Peyer's patch (tissue), 4 donors: ENCODE measurements around the gene CACNA2D3. TPM values are rescaled to one million over a fixed set of nuclear protein-coding genes. Genes with fewer than 3 reads are reported as not detected.

Experiments used
- DNase-seq, 3 donors: peaks; one replicate each; pipeline ENCODE4 v3.0.0-alpha.2; 2017 to 2019
- H3K27ac ChIP-seq, 4 donors: fragments of 200-600 bp; sonication (generic); one replicate each; pipeline ENCODE4 v1.5.1; 2016 to 2019
- H3K27me3 ChIP-seq, 2 donors: fragments of 200-600 bp; sonication (generic); one replicate each; pipeline ENCODE4 v1.5.1; 2019
- H3K36me3 ChIP-seq, 3 donors: fragments of 200-600 bp; sonication (generic); one replicate each; pipeline ENCODE4 v1.5.1; 2016 to 2019
- H3K4me1 ChIP-seq, 4 donors: fragments of 200-600 bp; sonication (generic); one replicate each; pipeline ENCODE4 v1.5.1; 2016 to 2019
- H3K4me3 ChIP-seq, 4 donors: fragments of 200-600 bp; sonication (generic); 1 replicate in 3 of 4; 2 replicates in 1 of 4; pipeline ENCODE4 v1.5.1; 2016 to 2019; ENCODE audit warnings: mild to moderate bottlenecking in 1 of 4
- H3K9me3 ChIP-seq, 4 donors: fragments of 200-600 bp; sonication (generic); one replicate each; pipeline ENCODE4 v1.5.1; 2016 to 2019; ENCODE audit warnings: mild to moderate bottlenecking in 1 of 4
- POLR2A ChIP-seq, 2 donors: fragments of 450-650 bp; IDR thresholded peaks; one replicate each; pipeline ENCODE4 v1.5.1; 2017; ENCODE audit warnings: antibody characterized with exemption in 2 of 2, mild to moderate bottlenecking in 2 of 2, moderate library complexity in 2 of 2
- total RNA-seq, 4 donors: library from RNA; depleted of rRNA; stranded (reverse); fragments of >200 nt; gene quantifications; one replicate each; pipeline ENCODE4 v1.1.0, GENCODE V29; 2016
- TF ChIP-seq, protein P1 (sequence below), 6 experiments: fragments of 450-650 bp in 4 of 6; fragments of 200-600 bp in 2 of 6; sonication (generic) in 1 of 6; IDR thresholded peaks; one replicate each; pipeline ENCODE4 v1.5.1; 2017 to 2019; ENCODE audit warnings: antibody characterized with exemption in 6 of 6, mild to moderate bottlenecking in 3 of 6, moderate library complexity in 1 of 6

The CACNA2D3 gene
- total RNA-seq, 4 donors from 2014 or later, result 0.27 to 5.0 TPM; not detected in 2

DNA sequence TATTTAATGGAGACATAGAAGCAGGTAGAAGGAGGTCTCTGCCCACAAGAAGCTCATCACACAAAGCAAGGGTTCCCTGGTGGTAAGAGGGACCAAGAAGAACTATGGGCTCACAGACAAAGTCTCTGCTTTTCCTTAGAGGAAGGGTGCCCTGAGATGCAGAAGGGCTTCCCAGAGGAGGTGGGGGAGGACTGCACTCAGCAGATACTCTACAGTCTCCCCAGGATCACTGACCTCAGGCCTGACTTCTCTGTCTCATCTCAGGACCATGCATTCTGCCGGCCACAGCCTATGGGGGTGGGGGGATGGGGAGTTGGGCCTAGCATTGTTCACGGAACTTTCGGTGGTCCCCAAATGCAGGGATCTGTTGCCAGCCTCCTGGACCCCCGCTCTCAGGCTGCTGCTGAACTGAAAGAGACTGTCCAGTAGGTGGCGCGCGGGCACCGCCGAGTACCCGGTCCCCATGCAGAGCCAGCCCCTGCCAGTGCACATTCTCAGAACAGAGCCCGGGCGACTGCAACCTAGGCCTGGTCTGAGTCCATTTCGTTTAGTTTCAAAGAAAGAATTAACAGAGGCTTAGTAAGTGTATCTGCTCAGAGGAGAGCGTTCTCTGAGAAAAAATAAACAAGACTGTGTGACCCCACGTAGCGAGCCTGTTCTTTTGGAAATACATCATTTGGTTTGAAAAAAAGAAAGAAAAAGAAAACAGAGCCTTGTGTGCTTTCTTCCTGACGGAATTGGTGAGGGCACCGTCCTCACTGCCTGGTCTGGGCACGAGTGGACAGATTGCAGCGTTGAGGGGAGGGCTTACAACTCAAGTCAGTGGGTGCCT, 731.4 kb downstream of the CACNA2D3 start:
- H3K36me3 ChIP-seq, result no peaks in the 10 kb centered on the region
- peak; percentile 25 to 77 (median 76) for DNase-seq
- H3K4me3 ChIP-seq, result no peak overlapping the region
- TF ChIP-seq POLR2A (IDR thresholded peaks at IDR 0.05), result no peak
- TF ChIP-seq, protein P1, sequence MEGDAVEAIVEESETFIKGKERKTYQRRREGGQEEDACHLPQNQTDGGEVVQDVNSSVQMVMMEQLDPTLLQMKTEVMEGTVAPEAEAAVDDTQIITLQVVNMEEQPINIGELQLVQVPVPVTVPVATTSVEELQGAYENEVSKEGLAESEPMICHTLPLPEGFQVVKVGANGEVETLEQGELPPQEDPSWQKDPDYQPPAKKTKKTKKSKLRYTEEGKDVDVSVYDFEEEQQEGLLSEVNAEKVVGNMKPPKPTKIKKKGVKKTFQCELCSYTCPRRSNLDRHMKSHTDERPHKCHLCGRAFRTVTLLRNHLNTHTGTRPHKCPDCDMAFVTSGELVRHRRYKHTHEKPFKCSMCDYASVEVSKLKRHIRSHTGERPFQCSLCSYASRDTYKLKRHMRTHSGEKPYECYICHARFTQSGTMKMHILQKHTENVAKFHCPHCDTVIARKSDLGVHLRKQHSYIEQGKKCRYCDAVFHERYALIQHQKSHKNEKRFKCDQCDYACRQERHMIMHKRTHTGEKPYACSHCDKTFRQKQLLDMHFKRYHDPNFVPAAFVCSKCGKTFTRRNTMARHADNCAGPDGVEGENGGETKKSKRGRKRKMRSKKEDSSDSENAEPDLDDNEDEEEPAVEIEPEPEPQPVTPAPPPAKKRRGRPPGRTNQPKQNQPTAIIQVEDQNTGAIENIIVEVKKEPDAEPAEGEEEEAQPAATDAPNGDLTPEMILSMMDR (IDR thresholded peaks at IDR 0.05), result peak in 5 of 6 experiments; percentile 34 to 76 (median 72)
- no peaks in the 10 kb centered on the region for H3K9me3 ChIP-seq
- no peaks in the 10 kb centered on the region for H3K27me3 ChIP-seq
- no peaks in the 10 kb centered on the region for H3K4me1 ChIP-seq
- no peak overlapping the region for H3K27ac ChIP-seq

DNA sequence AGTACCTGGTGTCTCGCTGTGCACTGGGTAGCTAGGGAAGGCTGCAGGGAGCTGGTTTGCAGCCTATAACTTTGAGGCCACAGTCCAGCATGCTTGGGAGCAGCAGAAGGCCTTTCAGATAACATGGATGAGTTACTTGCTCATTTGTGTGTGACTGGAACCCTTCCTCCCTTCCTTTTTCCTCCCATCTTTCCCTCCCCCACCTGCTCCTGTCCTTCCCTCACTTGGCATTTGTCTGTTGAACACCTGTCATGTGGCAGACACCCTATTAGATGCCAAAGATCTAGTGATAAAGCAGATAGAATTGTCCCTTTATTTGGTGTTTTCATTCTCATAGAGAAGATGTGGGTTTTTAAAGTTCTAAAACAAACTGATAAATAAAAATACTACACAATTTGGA, 733.9 kb downstream of the CACNA2D3 start:
- no peak overlapping the region for H3K27ac ChIP-seq
- H3K36me3 ChIP-seq, result no peaks in the 10 kb centered on the region
- no peaks in the 10 kb centered on the region for H3K27me3 ChIP-seq
- no peak overlapping the region for H3K4me3 ChIP-seq
- DNase-seq, result no peak
- H3K4me1 ChIP-seq, result no peaks in the 10 kb centered on the region
- no peaks in the 10 kb centered on the region for H3K9me3 ChIP-seq
- TF ChIP-seq POLR2A (IDR thresholded peaks at IDR 0.05), result no peak
- TF ChIP-seq, protein P1 (IDR thresholded peaks at IDR 0.05), result no peak

DNA sequence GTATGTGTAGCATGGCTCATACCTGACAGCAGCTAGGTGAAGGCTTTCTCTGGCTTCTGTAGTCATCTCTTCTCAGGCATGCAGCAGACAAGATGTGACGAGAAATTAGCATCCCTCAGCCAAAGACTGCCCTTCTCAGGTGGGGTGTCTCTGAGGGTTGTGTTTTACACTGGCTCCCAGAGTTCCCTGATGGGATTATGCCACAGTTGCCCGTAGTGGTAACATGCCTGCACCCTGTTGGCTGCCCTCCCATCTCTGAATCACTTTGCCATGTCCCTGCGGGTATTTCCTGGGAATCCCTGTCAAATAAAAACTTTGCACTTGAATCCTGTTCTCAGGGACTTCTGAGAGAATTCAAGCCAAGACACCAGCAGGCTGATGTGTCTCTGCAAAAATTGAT, 735.0 kb downstream of the CACNA2D3 start:
- Histone ChIP-seq H3K27ac (no peak overlapping the region), H3K4me3 (no peak overlapping the region), H3K9me3 (no peaks in the 10 kb centered on the region), H3K27me3 (no peaks in the 10 kb centered on the region), H3K36me3 (no peaks in the 10 kb centered on the region), H3K4me1 (no peaks in the 10 kb centered on the region)
- TF ChIP-seq, protein P1 (IDR thresholded peaks at IDR 0.05), result no peak
- no peak for TF ChIP-seq POLR2A (IDR thresholded peaks at IDR 0.05)
- DNase-seq, result no peak

DNA sequence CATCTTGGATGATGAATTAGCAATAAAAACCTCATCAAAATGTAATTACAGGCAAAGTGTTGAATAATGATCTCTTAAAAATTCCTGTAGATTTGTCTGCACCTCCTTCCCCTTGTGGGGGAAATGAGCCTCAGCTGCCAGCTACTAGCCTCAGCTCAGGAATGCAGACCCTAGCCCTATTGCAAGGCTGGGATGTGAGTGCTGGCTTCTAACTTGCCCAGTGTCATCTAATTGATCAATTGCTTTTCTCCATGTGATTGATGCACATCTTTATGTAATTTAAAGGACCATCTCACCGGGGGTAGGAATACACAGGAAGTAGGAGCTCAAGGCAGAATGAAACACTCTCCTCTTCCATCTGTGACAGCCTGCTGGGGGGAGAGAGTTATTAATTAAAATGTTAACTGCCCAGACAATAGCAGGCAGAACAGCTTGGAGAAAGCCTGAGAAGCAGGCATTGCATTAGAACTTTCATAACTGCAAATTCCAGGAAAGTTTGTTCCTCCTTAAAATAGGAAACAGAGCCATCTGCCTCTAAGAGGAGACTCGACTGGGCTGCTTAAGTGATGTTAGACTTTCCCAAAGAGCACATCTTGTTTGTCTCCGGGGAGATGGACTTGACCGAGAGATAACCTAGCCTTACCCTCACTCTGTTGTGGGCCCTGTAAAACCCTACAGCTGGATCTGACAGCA, 735.9 kb downstream of the CACNA2D3 start:
- no peaks in the 10 kb centered on the region for H3K36me3 ChIP-seq
- H3K27ac ChIP-seq, result no peak overlapping the region
- H3K4me3 ChIP-seq, result no peak overlapping the region
- H3K4me1 ChIP-seq, result no peaks in the 10 kb centered on the region
- DNase-seq, result no peak
- H3K27me3 ChIP-seq, result no peaks in the 10 kb centered on the region
- TF ChIP-seq POLR2A (IDR thresholded peaks at IDR 0.05), result no peak
- TF ChIP-seq, protein P1 (IDR thresholded peaks at IDR 0.05), result no peak
- H3K9me3 ChIP-seq, result no peaks in the 10 kb centered on the region

DNA sequence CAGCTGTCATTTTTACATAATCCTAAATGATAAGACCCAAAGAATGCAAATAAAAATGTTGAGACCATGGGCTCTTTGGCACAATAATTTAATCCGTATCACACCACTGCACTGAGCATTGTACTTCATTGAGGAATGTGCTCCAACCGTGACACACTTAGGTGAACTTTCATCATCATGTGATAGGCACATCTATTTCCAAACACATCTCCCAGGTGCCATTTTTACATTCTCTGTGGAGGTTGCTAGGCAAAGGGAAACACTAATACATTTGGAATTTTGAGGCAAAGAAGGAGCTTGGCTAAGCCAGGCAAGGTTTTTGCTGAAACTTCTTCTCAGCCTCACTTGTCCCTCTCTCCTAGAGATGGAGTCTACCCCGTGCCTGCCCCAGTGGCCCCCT, 736.8 kb downstream of the CACNA2D3 start:
- Histone ChIP-seq H3K36me3 (no peaks in the 10 kb centered on the region), H3K4me3 (no peak overlapping the region), H3K4me1 (no peaks in the 10 kb centered on the region), H3K27me3 (no peaks in the 10 kb centered on the region), H3K27ac (no peak overlapping the region), H3K9me3 (no peaks in the 10 kb centered on the region)
- TF ChIP-seq, protein P1 (IDR thresholded peaks at IDR 0.05), result no peak
- no peak for TF ChIP-seq POLR2A (IDR thresholded peaks at IDR 0.05)
- no peak for DNase-seq
